ENCODE measurements around the gene VGLL4.
"Not testable (repeated sequence)": the region's sequence is repeated elsewhere in the genome, so short reads cannot be mapped to it uniquely, and the experiment has no call there.

Gene VGLL4

DNA sequence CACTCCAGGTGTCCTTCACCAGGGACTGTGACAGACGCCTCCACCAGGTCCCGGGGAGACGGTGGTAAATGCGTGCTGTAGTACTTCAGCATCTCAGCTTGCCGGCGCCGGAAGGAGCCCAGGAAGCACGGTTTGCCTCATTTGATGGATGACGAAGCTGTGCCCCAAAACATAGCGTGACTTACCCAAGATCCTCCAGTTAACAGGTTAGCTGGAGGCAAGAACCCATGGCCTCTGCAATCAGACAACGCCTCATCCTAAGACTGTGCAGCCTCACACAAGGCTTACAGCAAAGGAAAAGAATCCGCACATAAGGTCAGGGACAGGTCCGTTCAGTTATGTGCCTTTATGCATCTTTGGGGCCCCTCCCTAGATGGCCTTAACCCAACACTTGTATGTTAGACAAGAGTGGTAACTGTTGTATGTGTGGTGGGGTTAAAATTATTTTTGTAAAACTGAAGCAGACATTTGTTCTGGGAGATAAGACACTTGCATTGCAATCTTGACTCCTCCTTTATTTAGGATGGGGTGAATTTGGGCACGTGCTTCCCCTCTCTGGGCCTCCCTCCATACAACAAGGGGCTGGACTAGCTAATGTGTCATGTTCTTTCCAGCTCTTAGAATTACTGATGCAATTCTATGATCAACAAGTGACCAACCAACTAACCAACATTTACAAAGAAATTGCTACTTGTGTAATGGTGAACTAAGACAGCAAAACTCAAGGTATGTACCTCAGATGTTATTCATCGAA lies 39.4 kb downstream of the VGLL4 start:
- DNase-seq, result no peak

DNA sequence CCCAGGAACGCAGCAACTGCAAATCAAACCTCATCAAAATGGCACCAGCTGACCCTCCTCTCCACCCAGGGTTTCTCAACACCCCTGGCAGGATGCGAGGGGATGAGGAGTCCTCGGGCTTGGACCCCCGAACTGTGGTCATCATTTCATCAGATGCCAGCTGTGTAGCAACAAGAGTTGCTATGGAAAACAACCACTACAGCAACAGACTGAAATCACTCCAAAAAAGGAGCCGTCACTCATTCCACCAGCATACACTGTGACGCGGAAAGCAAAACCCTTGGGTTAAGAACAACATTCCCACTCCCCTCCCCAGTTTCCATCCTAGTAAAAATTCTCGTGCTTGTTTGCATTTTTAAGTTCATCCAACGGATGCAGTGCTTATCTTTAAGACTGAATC lies 40.1 kb downstream of the VGLL4 start:
- no peak for DNase-seq

DNA sequence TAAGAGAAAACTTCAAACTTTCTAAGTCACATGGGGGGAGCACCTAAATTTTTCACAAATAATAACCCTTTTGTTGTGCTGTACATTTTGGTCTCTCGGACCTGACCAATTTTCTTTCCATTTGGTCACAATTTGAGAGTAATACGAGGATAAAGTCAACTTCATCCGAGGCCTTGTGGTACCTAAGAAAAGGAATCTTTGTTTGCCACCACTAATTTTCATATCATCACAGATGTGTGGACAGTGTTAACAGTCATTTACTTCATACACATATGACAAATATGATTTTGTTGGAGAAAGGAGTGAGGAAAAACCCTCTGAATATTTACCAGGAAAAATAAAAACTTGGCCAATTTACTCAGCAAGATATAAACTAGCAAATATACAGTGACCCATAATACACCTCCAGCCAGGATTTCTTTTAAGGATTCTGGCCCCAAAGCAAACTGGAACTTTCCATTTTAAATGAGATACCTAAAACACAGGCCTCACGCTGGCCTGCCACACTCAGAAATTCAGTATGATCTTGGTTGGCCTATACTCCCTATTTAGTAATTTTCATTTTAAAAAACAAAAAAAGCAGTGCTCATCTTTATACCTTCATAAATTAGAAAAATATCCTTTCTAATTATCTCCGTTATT lies 40.7 kb downstream of the VGLL4 start:
- no peak for DNase-seq

DNA sequence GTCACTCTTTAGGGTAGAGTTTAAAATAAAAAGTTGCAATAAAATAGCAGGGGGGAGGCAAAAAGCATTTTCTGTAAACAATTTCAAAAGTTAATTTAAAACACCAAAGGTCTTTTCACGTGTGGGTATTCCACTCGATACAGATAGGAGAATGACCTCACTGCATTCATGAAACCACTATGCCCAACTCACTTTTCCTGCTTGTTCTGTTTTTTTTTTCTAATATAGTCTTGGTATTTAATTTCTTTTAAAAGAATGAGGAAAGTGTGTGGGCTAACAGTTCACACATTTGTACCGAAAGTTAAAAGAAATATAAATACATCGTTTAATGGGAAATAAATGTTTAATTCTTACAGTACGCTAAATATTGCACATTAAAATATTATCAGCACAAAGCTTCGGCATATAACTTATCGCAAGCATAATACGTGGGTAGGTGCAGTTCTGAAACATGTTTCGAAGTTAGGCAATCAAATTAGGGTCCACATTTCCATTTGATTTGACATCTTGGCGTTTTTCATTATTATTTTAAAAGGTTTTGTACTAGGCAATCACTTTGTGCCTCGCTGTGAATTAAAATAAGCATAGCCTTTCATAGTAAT lies 41.4 kb downstream of the VGLL4 start:
- DNase-seq, result no peak

DNA sequence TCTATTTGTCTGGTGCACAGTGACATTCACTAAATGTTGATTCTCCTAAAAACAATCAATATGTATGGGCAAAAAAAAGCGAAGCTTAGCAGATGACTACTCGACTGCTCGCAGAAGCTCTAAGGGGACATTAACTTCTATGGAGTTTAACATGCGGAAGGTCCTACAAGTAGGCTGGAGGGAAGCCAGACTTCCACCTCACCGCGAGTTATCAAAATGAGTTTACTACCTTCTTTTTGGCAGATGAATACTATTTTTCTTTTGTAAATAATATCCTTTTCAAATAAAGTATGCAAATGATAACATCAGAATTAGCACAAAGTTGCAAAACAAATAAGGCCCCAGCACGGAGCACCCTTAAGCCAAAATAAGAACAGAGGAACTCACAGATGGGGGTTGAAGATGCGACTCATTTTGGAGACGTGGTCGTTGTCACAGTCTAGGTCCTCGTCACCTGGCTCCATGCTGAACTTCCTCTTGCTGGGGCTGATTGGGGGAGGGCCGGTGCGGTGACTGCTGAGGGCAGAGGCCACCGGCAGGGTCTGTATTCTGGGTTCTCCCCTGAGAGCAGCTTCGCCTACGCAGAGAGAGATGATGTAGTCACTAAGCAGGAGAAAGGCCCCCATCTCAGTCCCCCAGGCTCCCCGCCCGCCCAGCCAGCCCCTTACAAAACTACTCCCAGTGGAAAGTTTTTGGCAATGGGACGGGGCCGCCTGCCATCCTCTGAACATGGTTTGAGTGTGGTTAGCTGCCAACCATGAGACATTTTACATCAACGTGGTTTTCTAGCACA lies 42.1 kb downstream of the VGLL4 start:
- no peak for DNase-seq

DNA sequence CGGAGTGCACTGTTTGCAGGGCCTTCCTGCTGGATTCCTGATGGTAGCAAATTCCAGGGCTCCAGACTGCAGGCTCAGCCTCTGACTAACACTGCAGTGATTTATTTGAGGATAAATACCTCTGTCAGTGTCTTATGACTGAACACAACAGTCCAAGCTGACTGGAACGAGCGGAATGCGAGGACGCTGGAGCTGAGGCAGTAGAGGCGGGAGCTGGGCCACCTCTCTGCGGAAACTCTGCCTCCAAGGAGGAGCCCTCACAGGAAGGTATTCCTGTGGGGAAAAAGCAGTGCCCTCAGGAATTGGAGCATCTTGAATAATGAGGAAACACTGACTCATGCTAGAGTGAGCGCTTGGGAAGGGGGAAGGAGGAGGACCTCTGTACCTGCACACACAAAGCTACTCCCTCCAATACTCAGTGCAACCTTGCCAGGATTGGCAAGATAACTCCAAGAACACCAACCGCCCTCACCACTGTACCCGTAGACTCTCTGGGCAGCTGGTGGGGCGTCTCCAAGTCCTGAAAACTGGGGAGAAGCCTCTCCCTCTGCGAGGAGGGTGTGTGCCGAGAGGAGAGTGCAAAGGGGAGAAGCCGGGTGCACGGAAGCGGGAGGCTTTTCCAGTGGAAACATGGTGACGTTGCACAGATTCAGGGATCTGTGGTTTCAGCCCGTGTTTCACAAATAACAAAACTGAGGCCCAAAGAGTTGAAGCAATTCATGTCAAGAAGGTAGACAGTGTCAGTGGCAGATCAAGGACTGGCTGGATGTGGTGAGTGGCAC lies 43.0 kb downstream of the VGLL4 start:
- DNase-seq, result no peak

DNA sequence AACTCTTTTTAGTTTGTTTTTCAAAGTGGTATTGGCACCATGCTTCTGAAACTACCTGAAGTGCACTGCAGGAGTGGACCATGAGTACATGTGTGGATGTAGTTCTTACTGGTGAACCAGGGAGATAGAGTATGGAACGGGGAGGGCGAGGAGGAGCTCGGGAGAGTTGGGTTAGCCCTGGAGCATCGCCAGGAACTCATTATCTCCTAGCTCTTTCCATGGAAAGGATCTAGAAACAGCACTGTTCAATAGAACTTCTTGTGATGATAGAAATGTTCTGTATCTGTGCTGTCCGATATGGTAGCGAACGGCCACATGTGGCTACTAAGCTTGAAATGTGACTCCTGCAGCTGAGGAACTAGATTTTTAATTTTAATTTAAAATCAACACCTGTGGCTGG lies 47.3 kb downstream of the VGLL4 start:
- no peak for DNase-seq

DNA sequence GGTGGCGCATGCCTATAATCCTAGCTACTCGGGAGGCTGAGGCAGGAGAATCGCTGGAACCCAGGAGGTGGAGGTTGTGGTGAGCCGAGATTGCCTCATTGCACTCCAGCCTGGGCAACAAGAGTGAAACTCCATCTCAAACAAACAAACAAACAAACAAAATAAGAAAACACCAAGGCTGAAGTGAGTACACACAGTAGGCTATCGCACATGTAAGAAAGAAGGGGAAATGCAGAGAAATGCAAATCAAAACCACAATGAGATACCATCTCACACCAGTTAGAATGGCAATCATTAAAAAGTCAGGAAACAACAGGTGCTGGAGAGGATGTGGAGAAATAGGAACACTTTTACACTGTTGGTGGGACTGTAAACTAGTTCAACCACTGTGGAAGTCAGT lies 48.7 kb downstream of the VGLL4 start:
- not testable (repeated sequence) for DNase-seq

DNA sequence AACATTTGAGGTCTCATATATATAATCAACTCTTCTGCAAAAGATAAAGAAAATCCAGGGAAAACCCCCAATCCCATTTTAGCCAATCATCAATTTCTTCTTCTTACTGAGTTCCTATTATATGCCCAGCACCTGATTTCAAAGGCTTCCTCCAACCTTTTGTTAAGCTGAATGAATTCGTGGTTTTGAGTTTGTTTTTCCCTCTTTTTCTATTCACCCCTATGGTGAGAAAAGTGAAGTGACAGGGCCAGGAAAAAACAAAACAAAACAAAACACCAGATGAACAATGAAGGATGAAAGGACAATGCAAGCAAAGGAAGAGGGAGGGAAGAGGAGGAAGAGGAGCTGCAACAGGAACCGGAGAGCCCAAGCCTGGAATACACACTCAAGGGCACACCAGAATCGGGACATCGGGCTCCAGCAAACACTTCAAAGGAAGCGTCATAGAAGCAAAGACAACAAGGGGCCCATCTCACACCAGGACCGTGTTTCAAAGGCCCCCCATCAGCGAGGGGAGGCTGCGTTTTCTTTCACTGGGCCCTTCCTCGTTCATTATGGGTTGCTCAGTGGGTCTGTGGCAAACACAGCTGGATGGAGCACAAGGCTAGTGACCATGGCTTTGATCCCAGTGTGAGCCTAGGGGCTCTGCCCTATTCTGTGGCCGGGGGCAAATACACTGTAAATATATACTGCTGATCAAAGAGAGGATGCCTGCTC lies 50.2 kb downstream of the VGLL4 start:
- DNase-seq, result no peak

DNA sequence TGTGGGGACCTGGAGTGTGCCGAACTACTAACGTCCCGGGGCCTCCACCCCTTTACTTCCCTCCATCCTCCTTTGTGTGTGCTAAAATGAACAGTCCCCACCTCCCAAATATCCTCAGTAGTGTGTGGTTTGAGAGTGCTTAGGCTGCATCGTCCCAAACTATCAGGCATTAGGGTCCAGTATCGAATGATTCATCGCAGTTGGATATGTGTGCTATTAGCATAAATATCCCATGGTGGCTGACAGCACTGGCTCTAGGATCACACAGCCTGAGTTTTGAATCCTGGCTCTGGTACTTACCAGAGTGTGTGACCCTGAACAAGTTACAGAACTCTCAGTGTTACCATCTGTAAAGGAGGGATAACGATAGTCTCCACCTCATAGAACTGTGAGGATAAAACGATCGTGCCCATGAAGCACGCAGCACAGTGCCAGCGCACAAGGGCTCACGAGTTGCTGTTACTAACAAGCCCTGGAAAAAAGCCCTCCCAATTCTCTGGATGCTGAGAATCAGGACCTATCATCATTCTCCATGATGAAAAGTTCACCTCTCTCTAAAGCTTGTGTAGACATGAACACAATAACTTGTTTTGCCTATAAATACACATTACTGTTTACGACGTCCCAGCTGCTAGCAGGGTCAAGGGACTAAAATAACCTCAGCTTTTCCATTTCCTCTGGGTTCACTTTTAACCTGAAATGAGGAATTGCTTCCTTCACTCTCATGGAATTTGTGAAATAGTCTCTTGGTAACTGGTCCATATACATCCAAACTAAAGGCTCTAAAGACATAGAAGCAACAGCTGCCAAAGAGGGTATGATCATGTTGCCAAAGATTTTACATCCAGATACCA lies 51.0 kb downstream of the VGLL4 start:
- no peak for DNase-seq

DNA sequence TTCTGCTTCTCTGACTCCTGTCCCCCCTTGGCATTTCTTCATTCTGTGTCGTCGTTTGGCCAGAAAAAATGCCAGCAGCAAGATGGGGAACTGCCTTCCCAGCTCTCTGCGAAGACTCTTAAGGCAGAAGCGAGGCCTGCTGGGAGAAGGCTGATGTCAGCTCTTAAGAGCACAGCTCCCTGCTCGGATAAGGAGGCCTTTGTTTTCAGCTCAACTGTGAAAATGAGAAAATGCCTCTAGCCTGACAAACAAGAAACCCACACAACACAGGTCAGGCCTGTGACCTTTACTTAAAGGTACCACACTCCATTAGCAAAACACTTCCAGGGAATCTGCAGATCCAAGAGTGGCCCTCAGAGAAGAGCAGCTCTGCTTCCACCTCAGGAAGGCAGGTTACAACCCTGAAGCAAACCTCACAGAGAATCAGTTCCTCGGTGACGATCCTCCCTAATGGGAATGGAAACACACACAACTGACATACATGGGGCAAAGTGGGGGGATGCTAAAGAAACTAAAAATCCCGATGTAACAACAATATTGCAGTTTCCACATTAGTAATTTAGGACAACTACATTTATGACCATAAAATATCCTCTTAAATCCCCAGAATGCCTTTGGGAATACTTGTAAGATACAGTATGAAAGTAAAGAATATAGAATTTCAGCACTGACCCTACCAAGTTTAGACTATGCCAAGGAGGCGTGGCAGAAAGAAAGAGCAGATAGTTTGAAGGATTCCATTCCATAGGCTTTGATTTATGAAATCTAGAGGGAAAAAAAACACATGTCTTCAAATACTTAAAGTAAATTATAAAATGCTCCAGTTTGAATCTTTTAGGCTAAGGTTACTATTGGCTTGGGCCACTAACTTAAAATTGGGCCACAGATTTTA lies 52.1 kb downstream of the VGLL4 start:
- no peak for DNase-seq

DNA sequence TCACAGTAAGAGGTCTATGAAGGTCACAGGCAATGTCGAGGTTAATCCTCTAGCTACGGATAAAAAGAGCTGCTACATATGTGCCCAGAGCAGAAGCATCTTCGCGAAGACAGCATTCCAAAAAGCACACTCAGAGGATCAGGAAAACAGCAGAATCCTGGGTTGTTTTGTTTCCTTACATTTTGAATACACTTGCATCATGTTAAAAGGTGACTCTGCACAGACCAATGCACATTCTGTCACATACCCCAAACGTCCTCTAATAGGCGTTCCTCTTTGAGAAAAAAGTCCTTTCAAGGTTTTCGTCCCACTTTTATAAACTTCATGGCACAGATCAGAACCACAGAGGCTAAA lies 52.7 kb downstream of the VGLL4 start:
- DNase-seq, result no peak

DNA sequence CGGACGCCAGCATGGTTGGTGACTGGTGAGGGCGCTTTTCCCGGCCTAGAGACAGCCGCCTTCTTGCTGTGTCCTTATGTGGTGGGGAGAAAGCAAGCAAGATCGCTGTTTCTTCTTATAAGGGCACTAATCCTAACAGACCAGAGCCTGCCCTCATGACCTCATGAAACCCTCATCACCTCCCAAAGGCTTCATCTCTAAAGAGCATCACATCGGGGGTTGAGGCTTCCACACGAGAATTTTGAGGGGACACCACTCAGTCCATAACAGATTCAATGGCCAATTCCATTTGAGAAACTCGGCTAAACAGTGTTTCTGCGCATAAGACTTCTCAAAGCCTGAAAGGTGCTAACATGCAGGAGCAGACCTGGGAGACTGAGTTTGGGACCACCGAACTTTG lies 54.0 kb downstream of the VGLL4 start:
- DNase-seq, result no peak

DNA sequence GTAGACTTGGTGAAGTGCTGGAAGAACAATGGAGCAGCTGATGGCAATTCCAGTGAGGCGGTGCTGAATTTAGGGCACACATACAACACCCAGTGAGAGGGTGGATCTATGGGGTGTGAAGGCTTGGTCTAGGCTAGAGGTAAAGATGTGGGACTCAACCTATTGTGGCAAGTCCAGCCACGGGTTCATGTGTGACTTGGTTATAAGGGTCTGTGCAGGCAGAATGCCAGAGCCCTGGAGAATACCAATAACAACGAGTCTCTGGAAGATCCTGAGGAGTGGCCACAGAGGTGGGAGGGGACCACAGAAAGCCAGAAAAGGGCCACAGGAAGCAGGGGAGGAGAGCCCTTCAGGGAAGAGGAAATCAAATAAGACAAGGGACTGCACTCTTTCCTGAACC lies 55.0 kb downstream of the VGLL4 start:
- no peak for DNase-seq

DNA sequence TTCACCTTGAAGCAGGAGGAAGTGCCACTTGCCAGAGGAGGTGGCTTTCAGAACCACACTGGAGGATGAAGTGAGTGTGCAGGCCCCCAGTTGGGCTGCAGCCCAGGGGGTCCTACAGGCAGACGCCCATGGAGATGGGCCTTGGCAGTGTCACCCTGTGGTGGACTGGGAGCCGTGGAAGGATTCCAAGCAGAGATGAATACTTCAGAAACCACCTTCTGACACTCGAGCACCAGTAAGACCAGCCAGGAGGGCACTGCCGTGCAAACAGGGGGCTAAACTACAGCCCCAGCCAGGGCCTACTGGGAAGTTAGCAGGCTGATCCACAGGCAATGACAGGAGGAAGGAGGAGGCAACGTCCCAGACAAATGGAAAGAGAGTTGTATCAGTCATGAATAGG lies 55.4 kb downstream of the VGLL4 start:
- DNase-seq, result no peak

DNA sequence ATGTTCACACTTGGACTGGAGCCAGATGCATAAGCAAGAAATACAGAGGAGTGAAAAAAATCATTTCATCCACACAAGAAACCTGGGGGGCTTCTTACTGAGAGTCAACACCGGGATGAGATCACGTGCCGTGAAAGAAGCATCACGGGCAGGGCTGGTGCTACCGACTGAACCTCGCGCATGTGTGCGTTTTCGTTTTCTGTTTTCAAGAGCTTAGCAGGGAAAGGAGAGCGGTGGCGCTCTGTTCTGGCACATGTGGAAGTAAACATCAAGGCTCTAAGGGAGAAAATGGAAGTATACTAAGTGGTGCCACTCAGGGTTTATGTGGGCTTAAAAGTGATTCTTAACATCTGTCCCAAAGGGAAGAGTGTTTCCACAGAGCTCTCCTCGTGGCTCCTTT lies 55.9 kb downstream of the VGLL4 start:
- no peak for DNase-seq

DNA sequence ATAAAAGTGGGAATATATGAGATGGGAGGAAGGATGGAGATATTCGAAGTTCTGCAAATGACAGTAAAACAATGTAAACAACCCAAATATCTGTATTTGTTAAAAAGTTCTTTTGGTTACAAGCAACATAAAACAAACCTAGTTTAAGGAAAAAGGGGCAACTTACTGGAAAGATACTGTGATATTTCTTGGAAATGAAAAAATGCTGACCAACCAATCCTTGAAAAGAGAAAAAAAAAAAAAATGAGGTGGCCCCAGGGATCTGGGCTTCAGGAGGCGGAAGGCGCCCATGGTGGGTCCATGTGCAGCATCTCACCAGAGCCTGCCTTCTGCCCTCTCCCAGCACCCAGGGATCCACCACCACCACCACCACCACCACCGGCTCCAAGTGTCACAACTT lies 59.1 kb downstream of the VGLL4 start:
- no peak for DNase-seq

DNA sequence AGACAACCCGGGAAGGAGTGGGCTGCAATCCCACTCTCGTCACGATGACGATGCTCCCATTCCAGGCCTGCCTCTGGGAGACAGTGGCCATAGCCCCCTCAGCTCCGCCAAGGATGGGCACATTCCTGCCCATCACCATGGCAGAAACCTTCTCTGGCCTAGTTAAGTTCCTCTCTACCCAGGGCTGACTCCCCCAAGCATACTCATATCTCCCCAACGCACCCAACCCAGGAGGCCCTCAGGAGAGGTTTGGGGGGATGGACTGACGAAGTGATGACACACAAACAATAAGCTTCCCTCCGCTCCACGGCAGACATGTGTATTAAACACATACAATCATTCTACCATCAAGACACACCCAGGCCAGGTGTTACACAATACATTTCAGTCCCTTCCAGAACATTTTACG lies 60.1 kb downstream of the VGLL4 start:
- no peak for DNase-seq

DNA sequence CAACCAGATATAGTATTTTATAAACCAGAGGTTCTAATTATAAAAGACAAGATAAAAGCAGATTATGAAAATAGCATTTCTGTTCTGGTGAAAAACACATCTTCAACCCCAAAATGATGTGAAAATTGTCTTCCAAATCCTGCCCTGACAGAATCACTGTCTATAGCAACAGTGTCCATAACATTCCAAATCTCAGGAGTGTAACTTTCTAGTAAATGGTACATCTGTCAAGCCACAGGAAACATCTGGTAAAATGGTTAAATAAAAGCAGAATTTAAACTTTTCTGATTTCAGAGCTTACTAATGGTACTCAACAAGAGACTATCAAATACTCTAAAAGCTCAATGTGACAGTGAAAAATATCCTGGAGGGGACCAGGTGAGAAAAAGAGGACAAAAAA lies 60.5 kb downstream of the VGLL4 start:
- DNase-seq, result no peak
